ENCODE results near the gene ARHGAP20. TPM values are rescaled to one million over a fixed set of nuclear protein-coding genes. Genes with fewer than 3 reads are reported as not detected.

The ARHGAP20 gene
- total RNA-seq, 1 experiment from 2014 or later, result 0.04 TPM

DNA sequence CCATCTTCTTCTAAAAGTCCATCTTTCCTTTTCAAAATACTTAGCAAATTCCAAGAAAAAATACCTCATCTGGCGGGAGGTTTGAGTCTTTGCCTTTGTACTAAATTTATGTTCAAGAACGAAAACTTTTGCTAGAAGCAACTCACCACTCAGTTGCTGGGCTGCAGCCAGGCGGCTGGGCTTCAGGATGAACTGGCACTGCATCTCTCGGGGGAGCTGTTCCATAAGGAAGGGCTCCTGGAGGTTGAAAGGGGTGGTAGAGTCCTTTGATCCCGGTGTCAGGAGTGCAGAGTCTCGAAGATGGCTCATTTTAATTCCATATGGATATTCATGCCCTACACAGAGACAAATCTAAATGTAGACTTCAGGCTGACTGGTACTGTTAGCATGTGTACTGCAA, 105.8 kb downstream of the ARHGAP20 start:
- Histone ChIP-seq H2BK12ac (ENCODE audit: insufficient read length, low read depth, low read length) (no peak overlapping the region), H2AFZ (ENCODE audit: low read length) (no peak overlapping the region)

More for the DNA sequence above, 105.8 kb downstream of the ARHGAP20 start:
- Mint-ChIP-seq H3K4me3 (no peak overlapping the region), H3K4me1 (0 out of 4 replicates have a peak, but pooled peaks cover 0 to 3% of the 10 kb centered on the region in 2 experiments), H3K9me3 (no peaks in the 10 kb centered on the region), H3K27ac (no peak overlapping the region), H3K27me3 (ENCODE audit: low read depth) (no peaks in the 10 kb centered on the region; the same call in 1 of the 2 replicates), H3K36me3 (ENCODE audit: insufficient read depth in 1 of 3, low read depth in 3 of 3) (no peaks in the 10 kb centered on the region)
- Histone ChIP-seq H3K4me2 (ENCODE audit: insufficient read depth, insufficient read length, low read length) (no peak overlapping the region), H3K79me1 (ENCODE audit: insufficient read depth, low read depth, low read length, poor library complexity, severe bottlenecking) (no peaks in the 10 kb centered on the region), H3K4me1 (ENCODE audit: insufficient read depth, low read length) (no peaks in the 10 kb centered on the region), H3K9me3 (ENCODE audit: control insufficient read depth, low read depth, low read length) (no peaks in the 10 kb centered on the region), H2BK120ac (ENCODE audit: low read depth, low read length, poor library complexity, severe bottlenecking) (no peak overlapping the region), H4K8ac (replicated peaks; ENCODE audit: insufficient read length, low read depth, low read length) (no peak overlapping the region), H3K4ac (ENCODE audit: low read depth, low read length) (no peak overlapping the region), H2BK15ac (ENCODE audit: low read depth, low read length) (no peak overlapping the region), H2AK5ac (ENCODE audit: insufficient read length, low read length) (no peak overlapping the region), H3K27ac (ENCODE audit: insufficient read length, low read depth, low read length) (no peak overlapping the region), H4K91ac (ENCODE audit: insufficient read length, low read depth, low read length) (no peak overlapping the region), H2BK5ac (ENCODE audit: insufficient read length, low read length) (no peak overlapping the region), H2BK20ac (ENCODE audit: low read depth, low read length, poor library complexity, severe bottlenecking) (no peak overlapping the region), H3K23ac (ENCODE audit: insufficient read length, low read depth, low read length) (no peak overlapping the region), H3K9ac (ENCODE audit: extremely low read depth, insufficient read length, low read length) (no peak overlapping the region), H3K14ac (ENCODE audit: insufficient read depth, low read length) (no peak overlapping the region), H3K23me2 (ENCODE audit: insufficient read length, low read depth, low read length, poor library complexity, severe bottlenecking) (no peaks in the 10 kb centered on the region), H4K20me1 (ENCODE audit: control insufficient read depth, insufficient read depth, insufficient read length) (no peaks in the 10 kb centered on the region), H3K56ac (ENCODE audit: insufficient read length, low read depth, low read length) (no peak overlapping the region), H3T11ph (ENCODE audit: low read length) (no peak overlapping the region), H3K27me3 (ENCODE audit: insufficient read depth, low read length) (no peaks in the 10 kb centered on the region), H3K79me2 (ENCODE audit: insufficient read depth, low read length) (no peaks in the 10 kb centered on the region), H3K18ac (ENCODE audit: insufficient read length, low read depth, low read length) (no peak overlapping the region), H4K5ac (ENCODE audit: insufficient read length, low read depth, low read length) (no peak overlapping the region)
- DNase-seq, result no peak
- WGBS (ENCODE audit: extremely low coverage, insufficient read length, low lambda C conversion rate), result no CpG with 5 or more reads among the region's 6 CpGs
- TF ChIP-seq, protein P1, sequence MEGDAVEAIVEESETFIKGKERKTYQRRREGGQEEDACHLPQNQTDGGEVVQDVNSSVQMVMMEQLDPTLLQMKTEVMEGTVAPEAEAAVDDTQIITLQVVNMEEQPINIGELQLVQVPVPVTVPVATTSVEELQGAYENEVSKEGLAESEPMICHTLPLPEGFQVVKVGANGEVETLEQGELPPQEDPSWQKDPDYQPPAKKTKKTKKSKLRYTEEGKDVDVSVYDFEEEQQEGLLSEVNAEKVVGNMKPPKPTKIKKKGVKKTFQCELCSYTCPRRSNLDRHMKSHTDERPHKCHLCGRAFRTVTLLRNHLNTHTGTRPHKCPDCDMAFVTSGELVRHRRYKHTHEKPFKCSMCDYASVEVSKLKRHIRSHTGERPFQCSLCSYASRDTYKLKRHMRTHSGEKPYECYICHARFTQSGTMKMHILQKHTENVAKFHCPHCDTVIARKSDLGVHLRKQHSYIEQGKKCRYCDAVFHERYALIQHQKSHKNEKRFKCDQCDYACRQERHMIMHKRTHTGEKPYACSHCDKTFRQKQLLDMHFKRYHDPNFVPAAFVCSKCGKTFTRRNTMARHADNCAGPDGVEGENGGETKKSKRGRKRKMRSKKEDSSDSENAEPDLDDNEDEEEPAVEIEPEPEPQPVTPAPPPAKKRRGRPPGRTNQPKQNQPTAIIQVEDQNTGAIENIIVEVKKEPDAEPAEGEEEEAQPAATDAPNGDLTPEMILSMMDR (conservative IDR thresholded peaks at IDR 0.05), result 0 out of 3 replicates have a peak, but pooled peaks have one; percentile 15

Data from H9 (cell line).